ENCODE results near the gene ASB18. TPM values are rescaled to one million over a fixed set of nuclear protein-coding genes. Genes with fewer than 3 reads are reported as not detected.

Gene ASB18, protein sequence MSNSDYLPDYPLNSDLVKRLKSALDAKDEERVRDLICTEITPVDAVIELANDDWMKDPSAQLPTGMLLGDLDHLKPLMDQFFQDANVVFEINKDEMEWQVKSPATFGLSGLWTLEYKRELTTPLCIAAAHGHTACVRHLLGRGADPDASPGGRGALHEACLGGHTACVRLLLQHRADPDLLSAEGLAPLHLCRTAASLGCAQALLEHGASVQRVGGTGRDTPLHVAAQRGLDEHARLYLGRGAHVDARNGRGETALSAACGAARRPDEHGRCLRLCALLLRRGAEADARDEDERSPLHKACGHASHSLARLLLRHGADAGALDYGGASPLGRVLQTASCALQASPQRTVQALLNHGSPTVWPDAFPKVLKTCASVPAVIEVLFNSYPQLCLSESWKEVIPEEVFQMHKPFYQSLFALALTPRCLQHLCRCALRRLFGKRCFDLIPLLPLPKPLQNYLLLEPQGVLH
- not detected for polyA plus RNA-seq

DNA sequence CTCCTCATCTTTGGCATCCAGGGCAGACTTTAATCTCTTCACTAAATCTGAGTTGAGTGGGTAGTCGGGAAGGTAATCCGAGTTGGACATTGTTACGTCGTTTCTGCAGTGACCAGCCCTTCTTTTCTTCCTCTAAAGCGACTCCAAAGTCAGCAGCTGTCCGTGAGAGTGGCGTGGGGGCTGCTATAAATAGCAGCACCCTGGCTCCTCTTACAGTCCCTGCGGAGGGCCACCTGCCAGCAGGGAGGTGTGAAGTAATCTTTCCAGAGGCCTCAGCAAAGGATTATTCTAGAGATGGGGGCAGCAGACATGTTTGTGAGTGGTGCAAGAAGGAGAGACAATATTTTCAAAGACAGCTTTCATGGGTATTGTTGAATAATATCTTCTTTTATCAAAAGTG is at the start of gene ASB18:
TSS of gene ASB18 (minus strand) at position 151 of the 400 bp plus-strand sequence. CDS start at position 90, 61 bp downstream.
- Mint-ChIP-seq H3K27ac (no peak within 1 kb of the TSS), H3K4me1 (no peaks in the 10 kb centered on the region), H3K4me3 (no peak within 1 kb of the TSS), H3K36me3 (no peaks in the 10 kb centered on the region), H3K27me3 (peaks cover 5% of the 10 kb centered on the region), H3K9me3 (peaks cover 5 to 11% (median 10%) of the 10 kb centered on the region in 3 donors)

DNA sequence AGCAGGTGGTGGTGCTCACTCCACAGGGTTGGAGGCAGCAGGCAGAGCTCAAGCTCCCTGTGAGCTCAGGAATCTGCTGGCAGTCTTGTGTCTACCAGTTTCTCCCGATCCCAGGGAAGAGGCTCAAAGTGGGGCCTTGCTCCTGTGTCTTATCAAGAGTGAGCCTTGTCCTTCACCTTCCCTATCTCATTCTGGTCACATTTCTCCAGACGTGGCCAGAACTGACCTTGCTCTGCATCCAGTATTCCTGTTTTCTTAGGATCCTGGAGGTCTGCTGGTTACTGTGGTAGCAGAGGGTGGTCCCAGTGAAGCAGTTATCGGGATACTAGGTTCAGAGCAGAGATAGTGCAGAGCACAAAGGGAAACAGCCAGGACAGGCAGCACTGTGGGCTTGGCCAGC is 47.1 kb upstream of the ASB18 start:
- Mint-ChIP-seq H3K9me3 (peaks cover 0 to 3% (median 0%) of the 10 kb centered on the region in 3 donors), H3K27me3 (peaks cover 11% of the 10 kb centered on the region), H3K4me1 (no peaks in the 10 kb centered on the region), H3K27ac (no peak overlapping the region), H3K4me3 (no peak overlapping the region), H3K36me3 (peaks cover 1% of the 10 kb centered on the region)

DNA sequence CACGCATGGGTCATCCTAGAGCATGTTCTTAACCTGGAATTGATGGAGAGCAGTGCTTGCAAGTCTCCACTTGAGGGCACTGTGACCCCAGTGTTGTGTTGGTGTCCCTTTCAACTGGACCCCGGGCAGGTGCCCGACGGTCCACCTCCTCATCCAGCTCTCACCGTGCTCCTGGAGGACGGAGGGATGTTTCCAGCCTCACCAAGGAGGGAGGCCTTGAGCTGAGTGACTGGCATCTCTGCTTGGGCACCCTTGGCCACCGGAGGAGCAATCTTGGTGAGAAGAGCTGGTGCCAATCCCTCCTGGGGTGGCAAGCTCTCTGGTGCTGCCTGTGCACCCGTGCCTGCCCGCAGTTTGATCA is 45.4 kb upstream of the ASB18 start:
- Mint-ChIP-seq H3K27ac (no peak overlapping the region), H3K4me3 (no peak overlapping the region), H3K4me1 (no peaks in the 10 kb centered on the region), H3K9me3 (peaks cover 0 to 3% (median 0%) of the 10 kb centered on the region in 3 donors), H3K36me3 (peaks cover 1% of the 10 kb centered on the region), H3K27me3 (peaks cover 13% of the 10 kb centered on the region)

DNA sequence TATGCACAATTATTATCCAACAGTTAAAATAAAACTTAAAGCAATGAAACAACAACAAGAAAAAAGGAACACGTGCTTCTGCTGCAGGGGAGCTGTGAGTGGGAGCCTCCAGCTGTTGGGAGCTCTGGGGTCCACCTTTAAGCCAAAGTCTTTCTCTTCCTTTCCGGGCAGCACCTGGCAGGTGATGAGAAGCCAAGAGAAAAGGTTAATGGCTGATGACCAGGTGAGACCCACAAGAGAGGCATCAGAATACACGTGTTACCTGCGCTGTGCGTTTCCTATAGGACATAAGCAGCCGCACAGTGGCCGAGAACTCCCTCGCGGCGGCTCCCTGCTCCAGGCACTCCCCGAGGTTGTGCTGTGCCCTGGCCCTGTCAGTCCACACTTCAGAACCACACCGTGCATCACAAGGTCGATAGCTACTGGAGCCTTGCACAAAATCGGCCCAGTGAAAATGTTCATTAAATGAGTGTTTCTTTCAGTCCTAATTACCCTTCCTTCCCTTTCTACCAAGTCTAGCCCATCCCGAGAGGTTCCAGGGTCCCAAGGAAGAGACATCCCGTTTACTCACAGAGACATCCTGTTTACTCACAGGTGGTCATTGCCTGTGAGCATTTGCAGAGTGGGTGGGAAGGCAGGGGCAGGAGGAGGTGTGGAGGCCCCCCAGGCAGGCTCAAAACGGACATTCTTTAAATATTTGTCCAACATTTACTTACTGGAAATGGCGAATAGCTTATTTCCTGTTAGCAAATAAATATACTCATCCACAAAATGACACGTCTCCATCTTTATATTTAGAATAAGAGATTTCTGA is 44.9 kb upstream of the ASB18 start:
- Mint-ChIP-seq H3K4me3 (no peak overlapping the region), H3K9me3 (peaks cover 0 to under 1% (median 0%) of the 10 kb centered on the region in 3 donors), H3K36me3 (peaks cover 1% of the 10 kb centered on the region), H3K27ac (no peak overlapping the region), H3K27me3 (peaks cover 13% of the 10 kb centered on the region), H3K4me1 (no peaks in the 10 kb centered on the region)

DNA sequence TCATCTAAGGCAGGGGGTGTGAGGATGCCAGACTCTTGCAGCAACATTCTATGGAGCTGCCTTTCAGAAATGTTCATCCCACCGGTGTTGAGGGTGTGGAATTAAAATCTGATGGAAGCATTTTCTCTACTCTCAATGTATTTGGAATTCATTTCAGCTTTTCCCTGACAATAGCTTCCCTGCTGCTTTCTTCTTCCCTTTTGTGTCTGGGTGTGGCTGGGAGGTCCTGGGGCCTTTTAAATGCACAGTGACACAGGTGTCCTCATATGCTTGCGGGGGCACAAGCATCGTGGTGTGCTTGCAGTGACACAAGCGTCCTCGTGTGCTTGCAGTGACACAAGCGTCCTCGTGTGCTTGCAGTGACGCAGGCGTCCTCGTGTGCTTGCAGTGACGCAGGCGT is 43.4 kb upstream of the ASB18 start:
- no peaks in the 10 kb centered on the region for H3K9me3 Mint-ChIP-seq
- peaks cover 1% of the 10 kb centered on the region for H3K36me3 Mint-ChIP-seq
- no peak overlapping the region for H3K4me3 Mint-ChIP-seq
- H3K27ac Mint-ChIP-seq: no peak overlapping the region
- H3K4me1 Mint-ChIP-seq: no peaks in the 10 kb centered on the region
- peaks cover 13% of the 10 kb centered on the region for H3K27me3 Mint-ChIP-seq

DNA sequence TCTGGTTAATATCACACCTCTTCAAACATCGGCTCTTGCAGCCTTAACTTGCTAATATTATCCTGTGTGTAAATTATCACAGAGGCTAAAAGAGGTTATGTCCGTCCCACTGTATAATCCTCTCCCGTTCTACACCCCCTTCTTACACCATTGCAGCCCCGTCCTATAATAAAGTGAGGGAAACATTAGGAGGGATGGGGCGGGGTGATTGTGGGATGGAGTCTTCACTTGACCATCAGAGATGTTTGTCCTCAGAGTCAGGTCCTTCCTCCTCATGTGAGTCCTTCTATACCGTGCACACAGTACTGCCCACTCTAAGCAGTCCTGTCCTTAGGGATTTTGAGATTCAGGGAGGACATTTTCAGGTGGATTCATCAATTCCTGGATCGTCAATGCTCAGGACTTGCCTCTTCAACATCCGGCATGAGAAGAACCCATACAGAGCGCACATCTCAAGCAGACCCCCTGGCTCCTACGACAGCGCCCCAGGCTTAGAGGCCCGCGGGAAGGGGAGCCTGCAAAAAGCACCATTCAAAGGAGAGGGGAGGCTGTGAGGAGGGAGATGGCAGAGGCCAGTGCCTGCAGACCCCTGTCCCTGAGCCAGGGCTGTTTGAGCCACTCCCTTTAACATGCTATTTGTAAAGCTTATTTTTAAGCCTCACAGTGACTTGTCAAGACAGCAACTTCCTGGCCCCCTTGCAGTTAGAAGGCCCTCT is 42.8 kb upstream of the ASB18 start:
- Mint-ChIP-seq H3K9me3 (no peaks in the 10 kb centered on the region), H3K36me3 (no peaks in the 10 kb centered on the region), H3K27ac (no peak overlapping the region), H3K27me3 (peaks cover 13% of the 10 kb centered on the region), H3K4me3 (no peak overlapping the region), H3K4me1 (no peaks in the 10 kb centered on the region)

DNA sequence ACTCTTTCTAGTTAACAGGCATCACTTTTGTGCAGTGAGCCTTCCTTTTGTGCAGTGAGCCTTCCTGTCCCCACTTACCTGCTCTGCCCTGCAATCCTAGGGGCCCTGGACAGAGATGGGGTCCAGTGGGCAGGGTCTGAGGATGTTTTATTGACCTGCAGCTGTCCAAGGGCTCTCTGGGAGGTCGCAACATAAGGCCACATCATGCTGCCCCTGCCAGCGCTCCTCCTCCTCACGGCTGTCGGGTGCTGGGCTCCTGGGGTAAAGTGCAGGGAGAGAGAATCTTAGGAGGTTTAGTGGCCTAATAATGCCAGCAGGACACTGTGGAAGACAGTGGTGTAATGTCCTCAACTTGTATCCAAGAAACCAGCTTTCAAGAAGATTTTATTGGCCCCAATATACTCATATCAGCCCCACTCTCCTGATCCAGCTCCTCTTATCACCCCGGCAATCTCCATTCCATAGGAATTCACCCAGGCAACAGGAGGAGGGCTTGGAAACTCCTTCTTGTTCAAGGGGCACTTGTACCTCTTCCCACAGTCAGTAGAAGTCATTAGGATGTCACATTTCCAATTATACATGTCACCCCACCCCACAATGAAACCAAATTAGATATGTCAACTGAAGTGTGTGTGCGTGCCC is 41.9 kb upstream of the ASB18 start:
- H3K27ac Mint-ChIP-seq: no peak overlapping the region
- no peaks in the 10 kb centered on the region for H3K4me1 Mint-ChIP-seq

DNA sequence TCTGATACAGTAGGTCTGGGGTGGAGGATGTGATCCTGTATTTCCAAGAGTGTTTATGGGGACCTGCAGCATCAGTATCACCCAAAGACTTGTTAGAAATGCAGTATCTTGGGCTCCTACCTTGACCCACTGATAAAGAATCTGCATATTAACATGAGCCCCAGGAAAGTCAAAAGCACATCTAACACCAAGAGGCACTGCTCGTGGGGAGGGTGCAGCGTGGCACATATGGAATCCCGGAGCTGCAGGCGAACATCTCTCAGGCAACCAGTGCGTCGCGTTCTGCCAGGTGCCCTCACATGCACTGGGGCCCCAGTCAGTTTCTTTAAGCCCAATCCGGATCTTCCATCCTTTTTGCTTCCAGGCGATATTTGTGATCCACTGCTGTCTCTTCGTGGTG is 41.3 kb upstream of the ASB18 start:
- Mint-ChIP-seq H3K27me3 (peaks cover 13% of the 10 kb centered on the region), H3K27ac (no peak overlapping the region), H3K9me3 (no peaks in the 10 kb centered on the region), H3K4me1 (no peaks in the 10 kb centered on the region), H3K4me3 (no peak overlapping the region), H3K36me3 (no peaks in the 10 kb centered on the region)

More for the DNA sequence above, 41.9 kb upstream of the ASB18 start:
- H3K27me3 Mint-ChIP-seq: peaks cover 13% of the 10 kb centered on the region
- H3K36me3 Mint-ChIP-seq: no peaks in the 10 kb centered on the region
- H3K4me3 Mint-ChIP-seq: no peak overlapping the region
- H3K9me3 Mint-ChIP-seq: no peaks in the 10 kb centered on the region

DNA sequence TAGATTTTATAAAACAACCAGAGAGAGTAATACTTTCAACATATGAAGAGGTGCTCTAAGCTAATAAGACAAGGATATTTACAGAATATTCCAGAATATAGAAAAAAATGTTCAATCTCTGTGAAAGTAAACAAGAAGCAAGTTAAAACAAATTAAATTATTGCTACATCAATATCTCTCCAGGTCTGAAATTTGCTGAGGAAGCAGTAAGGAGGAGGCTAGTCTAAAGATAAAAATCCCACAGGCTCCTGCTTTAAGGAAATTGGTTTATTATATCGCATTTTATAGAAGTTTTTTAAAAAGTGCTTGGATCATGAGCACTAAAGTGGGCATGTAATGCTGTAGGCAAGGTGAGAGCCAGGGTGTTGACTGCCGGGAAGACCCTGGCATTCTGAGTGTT is 39.7 kb upstream of the ASB18 start:
- H3K36me3 Mint-ChIP-seq: no peaks in the 10 kb centered on the region
- no peak overlapping the region for H3K4me3 Mint-ChIP-seq
- no peak overlapping the region for H3K27ac Mint-ChIP-seq
- H3K27me3 Mint-ChIP-seq: peaks cover 6% of the 10 kb centered on the region
- no peaks in the 10 kb centered on the region for H3K4me1 Mint-ChIP-seq
- H3K9me3 Mint-ChIP-seq: no peaks in the 10 kb centered on the region

DNA sequence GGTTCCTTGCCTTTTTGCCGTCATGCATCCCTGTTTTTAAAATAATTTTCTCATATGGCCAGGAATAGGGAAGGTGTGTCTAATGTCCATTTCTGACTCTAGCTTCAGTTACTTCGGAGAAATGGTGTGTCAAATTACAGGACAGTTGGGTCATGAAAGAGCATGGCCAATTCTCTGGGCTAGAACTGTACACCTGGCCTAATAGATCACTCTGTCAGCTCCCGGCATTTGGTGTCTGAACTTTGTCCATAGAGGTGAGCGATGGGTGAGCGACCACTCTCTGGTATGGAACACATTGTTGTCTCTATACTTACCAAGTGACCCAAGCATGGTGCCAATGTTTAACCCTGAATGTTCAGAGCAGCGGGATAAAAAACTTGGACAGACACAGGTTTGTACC is 38.3 kb upstream of the ASB18 start:
- H3K27ac Mint-ChIP-seq: no peak overlapping the region
- H3K9me3 Mint-ChIP-seq: no peaks in the 10 kb centered on the region
- H3K27me3 Mint-ChIP-seq: peaks cover 5% of the 10 kb centered on the region
- no peaks in the 10 kb centered on the region for H3K36me3 Mint-ChIP-seq
- H3K4me3 Mint-ChIP-seq: no peak overlapping the region
- H3K4me1 Mint-ChIP-seq: no peaks in the 10 kb centered on the region

DNA sequence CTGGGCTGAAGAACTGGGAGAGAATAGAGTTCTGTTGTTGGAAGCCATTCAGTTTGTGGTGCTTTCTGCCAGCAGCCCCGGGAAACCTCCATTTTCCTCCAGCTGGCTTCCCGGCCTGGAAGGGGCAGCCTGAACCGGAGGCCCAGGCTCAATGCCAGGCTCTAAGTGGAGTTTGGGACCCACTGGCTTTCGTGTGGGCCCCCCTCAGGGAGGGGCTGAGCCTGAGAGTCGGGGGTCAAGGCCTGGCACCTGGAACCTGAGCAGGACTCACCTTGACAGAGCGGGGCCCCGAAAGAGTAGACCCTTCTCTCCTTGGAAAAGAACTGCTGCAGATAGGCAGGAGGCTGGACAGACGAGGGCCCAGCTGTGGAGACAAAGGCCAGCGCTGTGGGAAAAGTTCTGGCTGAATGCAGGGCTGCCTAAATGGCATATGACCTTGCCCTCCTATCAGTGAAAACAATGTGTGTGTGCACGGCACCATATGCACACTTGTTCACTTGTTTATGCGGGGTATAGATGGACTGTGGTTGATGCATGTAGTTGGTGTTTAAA is 34.8 kb upstream of the ASB18 start:
- no peaks in the 10 kb centered on the region for H3K4me1 Mint-ChIP-seq
- no peak overlapping the region for H3K27ac Mint-ChIP-seq
- H3K9me3 Mint-ChIP-seq: no peaks in the 10 kb centered on the region
- H3K4me3 Mint-ChIP-seq: no peak overlapping the region
- no peaks in the 10 kb centered on the region for H3K36me3 Mint-ChIP-seq
- no peaks in the 10 kb centered on the region for H3K27me3 Mint-ChIP-seq

DNA sequence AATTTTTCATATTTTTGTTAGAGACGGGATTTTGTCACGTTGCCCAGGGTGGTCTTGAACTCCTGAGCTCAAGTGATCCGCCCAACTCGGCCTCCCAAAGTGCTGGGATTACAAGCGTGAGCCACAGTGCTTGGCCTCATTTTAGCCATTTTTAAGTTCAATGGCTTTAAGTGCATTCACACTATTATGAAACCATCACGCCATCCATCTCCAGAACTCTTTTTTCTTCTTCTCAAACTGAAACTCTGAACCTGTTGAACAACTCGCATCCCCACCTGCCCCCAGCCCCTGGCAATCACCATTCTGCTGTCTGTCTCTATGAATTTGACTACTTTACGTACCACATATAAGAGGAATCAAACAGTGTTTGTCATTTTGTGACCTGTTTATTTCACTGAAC is 31.3 kb upstream of the ASB18 start:
- Mint-ChIP-seq H3K4me1 (no peaks in the 10 kb centered on the region), H3K9me3 (peaks cover 0 to 2% (median 0%) of the 10 kb centered on the region in 3 donors), H3K4me3 (no peak overlapping the region), H3K27ac (no peak overlapping the region), H3K27me3 (peaks cover under 1% of the 10 kb centered on the region), H3K36me3 (no peaks in the 10 kb centered on the region)

DNA sequence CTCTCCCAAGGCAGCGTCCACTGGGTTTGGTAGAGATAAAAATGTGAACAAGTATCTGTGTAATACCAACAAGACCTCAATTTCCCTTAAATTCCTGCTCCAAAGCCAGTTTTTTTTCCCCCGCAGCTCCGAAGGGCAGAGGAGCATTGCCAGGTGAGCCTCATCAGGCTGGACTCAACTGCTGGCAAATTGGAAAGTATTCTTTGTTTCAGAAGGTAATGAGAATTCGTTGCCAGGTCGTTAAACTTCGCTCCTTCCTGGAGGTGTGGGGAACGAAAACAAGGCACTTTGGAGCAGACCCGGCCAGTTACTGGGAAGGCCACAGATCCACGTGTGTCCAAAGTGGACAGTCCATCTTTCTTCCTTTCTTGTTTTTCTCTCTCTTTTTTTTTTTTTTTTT is 30.4 kb upstream of the ASB18 start:
- Mint-ChIP-seq H3K36me3 (no peaks in the 10 kb centered on the region), H3K4me1 (no peaks in the 10 kb centered on the region), H3K27ac (no peak overlapping the region), H3K27me3 (peaks cover 2% of the 10 kb centered on the region), H3K9me3 (peaks cover 0 to 2% (median 0%) of the 10 kb centered on the region in 3 donors), H3K4me3 (no peak overlapping the region)

DNA sequence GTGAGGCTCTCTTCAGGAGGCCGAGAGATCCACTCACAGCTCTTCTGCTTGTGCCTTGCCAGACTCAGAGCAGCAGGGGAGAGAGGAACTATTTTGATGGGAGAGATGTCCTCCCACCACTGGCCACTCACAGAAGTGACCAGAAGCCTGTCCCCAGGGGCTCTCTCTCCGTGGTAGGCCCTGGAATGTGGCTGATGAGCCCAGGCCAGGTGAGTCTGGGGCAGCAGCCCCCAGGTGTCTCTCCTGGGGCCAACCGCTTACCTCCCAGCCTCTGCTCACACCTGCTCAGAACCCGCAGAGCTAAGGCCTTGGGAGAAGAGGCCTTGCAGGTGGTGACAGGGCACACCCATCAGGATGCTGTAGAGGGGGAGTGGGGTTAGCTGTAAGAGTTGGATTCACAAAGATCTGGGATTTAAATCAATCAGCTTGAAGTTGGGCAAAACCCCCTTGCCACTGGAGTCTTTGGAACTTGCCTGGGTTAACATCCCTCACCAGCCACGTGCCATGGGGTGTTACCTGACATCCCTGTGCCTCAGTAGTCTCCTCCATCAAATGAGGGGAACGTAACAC is 29.1 kb upstream of the ASB18 start:
- Mint-ChIP-seq H3K36me3 (no peaks in the 10 kb centered on the region), H3K4me1 (no peaks in the 10 kb centered on the region), H3K27ac (no peak overlapping the region), H3K9me3 (peaks cover 0 to 2% (median 0%) of the 10 kb centered on the region in 3 donors), H3K4me3 (no peak overlapping the region), H3K27me3 (peaks cover 2% of the 10 kb centered on the region)
